A172 (cell line): ENCODE data around the gene RLBP1. TPM values are rescaled to one million over a fixed set of nuclear protein-coding genes. Genes with fewer than 3 reads are reported as not detected.

ENCODE experiments used
- DNase-seq: peaks from one replicate; pipeline ENCODE4 v3.0.0-alpha.2; 2015; ENCODE audit warnings: low spot score
- total RNA-seq: library from RNA; depleted of rRNA; stranded (reverse); fragments of >200 nt; shearing (Covaris generic); gene quantifications from 2 replicates; pipeline ENCODE4 v1.2.3, GENCODE V29; 2014

The RLBP1 gene
- total RNA-seq, 1 experiment from 2014 or later: not detected

GRCh38 chr15:89206908-89207331, 14.5 kb downstream of the RLBP1 start:
- DNase-seq: peak; percentile 49

GRCh38 chr15:89205991-89206585, 15.3 kb downstream of the RLBP1 start:
- DNase-seq: no peak

GRCh38 chr15:89203705-89204273, 17.6 kb downstream of the RLBP1 start:
- DNase-seq: no peak

GRCh38 chr15:89201465-89202005, 19.8 kb downstream of the RLBP1 start:
- DNase-seq: no peak

- DNase-seq: no peak
Observed at GRCh38 chr15:89200182-89200581, 21.2 kb downstream of the RLBP1 start.

- no peak for DNase-seq
Observed at GRCh38 chr15:89199746-89200145, 21.6 kb downstream of the RLBP1 start.

- no peak for DNase-seq
Observed at GRCh38 chr15:89198934-89199333, 22.4 kb downstream of the RLBP1 start.

- no peak for DNase-seq
Observed at GRCh38 chr15:89198196-89198595, 23.2 kb downstream of the RLBP1 start.

- no peak for DNase-seq
Observed at GRCh38 chr15:89197503-89197971, 23.8 kb downstream of the RLBP1 start.

GRCh38 chr15:89196994-89197393, 24.4 kb downstream of the RLBP1 start:
- DNase-seq: no peak

GRCh38 chr15:89196241-89196640, 25.1 kb downstream of the RLBP1 start:
- DNase-seq: no peak

GRCh38 chr15:89195836-89196235, 25.5 kb downstream of the RLBP1 start:
- DNase-seq: no peak

GRCh38 chr15:89194608-89195007, 26.8 kb downstream of the RLBP1 start:
- DNase-seq: no peak

- no peak for DNase-seq
Observed at GRCh38 chr15:89192766-89193165, 28.6 kb downstream of the RLBP1 start.

- no peak for DNase-seq
Observed at GRCh38 chr15:89192136-89192535, 29.2 kb downstream of the RLBP1 start.

- no peak for DNase-seq
Observed at GRCh38 chr15:89187986-89188514, 33.3 kb downstream of the RLBP1 start.

- DNase-seq: no peak
Observed at GRCh38 chr15:89187301-89187985, 33.9 kb downstream of the RLBP1 start.

GRCh38 chr15:89186803-89187202, 34.6 kb downstream of the RLBP1 start:
- DNase-seq: no peak

GRCh38 chr15:89184886-89185526, 36.4 kb downstream of the RLBP1 start:
- no peak for DNase-seq

- DNase-seq: no peak
Observed at GRCh38 chr15:89184357-89184756, 37.0 kb downstream of the RLBP1 start.

GRCh38 chr15:89179966-89180875, 41.2 kb downstream of the RLBP1 start:
- peak; percentile 37 for DNase-seq
